ENCODE measurements around the gene CSNK1G2. TPM values are rescaled to one million over a fixed set of nuclear protein-coding genes. Genes with fewer than 3 reads are reported as not detected.

The CSNK1G2 gene
- total RNA-seq, 1 donor = 69.5 TPM

DNA sequence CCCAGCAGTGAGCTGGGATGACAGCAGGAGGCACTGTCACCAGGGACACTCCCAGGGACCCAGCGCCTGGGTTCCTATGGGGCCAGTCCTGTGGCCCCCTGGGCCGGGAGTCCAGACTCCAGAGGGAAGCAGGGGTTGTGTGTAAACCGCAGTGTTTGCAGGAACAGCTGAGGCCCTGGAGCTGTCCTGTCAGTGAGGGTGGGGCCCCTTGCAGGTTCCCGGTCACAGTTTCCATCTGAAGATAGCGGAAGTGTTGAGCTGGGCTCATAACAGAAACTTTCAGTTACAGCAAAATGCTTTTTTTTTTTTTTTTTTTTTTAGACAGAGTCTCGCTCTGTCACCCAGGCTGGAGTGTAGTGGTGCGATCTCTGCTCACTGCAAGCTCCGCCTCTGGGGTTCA is 17.7 kb upstream of the CSNK1G2 start:
- DNase-seq (ENCODE audit: low read depth) = no peak
- no peak overlapping the region for H3K4me3 ChIP-seq (ENCODE audit: low read depth, low read length)
- TF ChIP-seq, protein P1, sequence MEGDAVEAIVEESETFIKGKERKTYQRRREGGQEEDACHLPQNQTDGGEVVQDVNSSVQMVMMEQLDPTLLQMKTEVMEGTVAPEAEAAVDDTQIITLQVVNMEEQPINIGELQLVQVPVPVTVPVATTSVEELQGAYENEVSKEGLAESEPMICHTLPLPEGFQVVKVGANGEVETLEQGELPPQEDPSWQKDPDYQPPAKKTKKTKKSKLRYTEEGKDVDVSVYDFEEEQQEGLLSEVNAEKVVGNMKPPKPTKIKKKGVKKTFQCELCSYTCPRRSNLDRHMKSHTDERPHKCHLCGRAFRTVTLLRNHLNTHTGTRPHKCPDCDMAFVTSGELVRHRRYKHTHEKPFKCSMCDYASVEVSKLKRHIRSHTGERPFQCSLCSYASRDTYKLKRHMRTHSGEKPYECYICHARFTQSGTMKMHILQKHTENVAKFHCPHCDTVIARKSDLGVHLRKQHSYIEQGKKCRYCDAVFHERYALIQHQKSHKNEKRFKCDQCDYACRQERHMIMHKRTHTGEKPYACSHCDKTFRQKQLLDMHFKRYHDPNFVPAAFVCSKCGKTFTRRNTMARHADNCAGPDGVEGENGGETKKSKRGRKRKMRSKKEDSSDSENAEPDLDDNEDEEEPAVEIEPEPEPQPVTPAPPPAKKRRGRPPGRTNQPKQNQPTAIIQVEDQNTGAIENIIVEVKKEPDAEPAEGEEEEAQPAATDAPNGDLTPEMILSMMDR (IDR thresholded peaks at IDR 0.05; ENCODE audit: insufficient read depth, low read depth, low read length) = no peak

DNA sequence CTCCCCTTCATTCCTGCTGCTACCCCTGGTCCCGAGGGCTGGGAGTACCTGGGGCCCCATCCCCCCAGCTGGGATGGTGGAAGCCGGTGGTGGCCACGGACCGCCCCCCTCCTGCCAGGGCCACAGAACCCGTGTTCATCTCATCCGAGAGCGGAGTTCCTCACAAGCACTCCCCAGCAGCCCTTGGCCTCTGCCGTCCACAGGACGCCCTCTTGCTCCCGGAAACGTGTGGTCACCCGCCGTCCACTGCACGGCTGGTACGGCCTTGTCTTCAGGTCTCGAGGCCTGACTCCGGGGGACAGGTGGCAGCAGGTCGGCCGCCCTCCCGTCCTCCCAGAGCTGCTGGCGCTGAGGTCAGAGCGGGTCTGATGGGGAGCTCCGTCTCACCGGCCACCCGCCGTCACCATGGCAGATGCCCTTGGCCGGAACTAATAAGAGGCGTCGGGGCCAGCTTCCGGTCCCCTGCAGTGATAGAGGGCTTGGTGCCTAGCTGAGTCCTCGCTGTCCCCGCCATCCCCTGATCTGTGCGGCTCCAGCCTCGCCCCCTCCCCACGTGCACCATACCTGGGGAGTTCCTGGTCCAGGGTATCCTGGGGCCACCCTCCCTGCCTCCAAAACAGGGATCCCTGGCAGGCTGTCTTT is 16.5 kb upstream of the CSNK1G2 start:
- TF ChIP-seq, protein P1 (IDR thresholded peaks at IDR 0.05; ENCODE audit: insufficient read depth, low read depth, low read length) = no peak
- DNase-seq (ENCODE audit: low read depth) = no peak

DNA sequence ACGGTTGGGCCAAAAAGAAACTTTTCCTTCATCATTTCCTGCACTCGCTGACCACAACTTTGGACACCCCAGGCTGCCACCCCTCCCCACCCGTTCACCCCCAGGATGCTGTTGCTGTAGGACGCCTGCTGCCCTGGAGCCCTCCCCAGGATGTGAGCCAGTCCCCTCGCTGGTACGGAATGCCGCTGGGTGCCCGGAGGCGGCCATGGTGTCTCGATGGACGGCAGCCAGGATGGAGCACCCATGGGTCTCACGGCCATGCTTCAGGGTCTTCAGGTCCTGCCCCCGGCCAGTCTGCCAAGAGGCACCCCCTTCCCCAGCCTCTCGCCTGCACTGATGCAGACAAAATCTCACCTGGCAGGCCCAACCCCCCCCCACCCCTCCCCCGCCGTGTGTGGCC is 15.4 kb upstream of the CSNK1G2 start:
- TF ChIP-seq, protein P1 (IDR thresholded peaks at IDR 0.05; ENCODE audit: insufficient read depth, low read depth, low read length) = no peak
- no peak overlapping the region for H3K4me3 ChIP-seq (ENCODE audit: low read depth, low read length)
- DNase-seq (ENCODE audit: low read depth) = no peak

More for the DNA sequence above, 16.5 kb upstream of the CSNK1G2 start:
- no peak overlapping the region for H3K4me3 ChIP-seq (ENCODE audit: low read depth, low read length)

GRCh38 chr19:1929021-1929742 is 11.8 kb upstream of the CSNK1G2 start:
- DNase-seq (ENCODE audit: low read depth) = peak; percentile 68
- H3K4me3 ChIP-seq (ENCODE audit: low read depth, low read length) = peak overlapping the region; percentile 50
- TF ChIP-seq, protein P1 (IDR thresholded peaks at IDR 0.05; ENCODE audit: insufficient read depth, low read depth, low read length) = peak; percentile 81

- TF ChIP-seq, protein P1 (IDR thresholded peaks at IDR 0.05; ENCODE audit: insufficient read depth, low read depth, low read length) = no peak
- no peak for DNase-seq (ENCODE audit: low read depth)
- H3K4me3 ChIP-seq (ENCODE audit: low read depth, low read length) = no peak overlapping the region
These were observed 9.5 kb upstream of the CSNK1G2 start for GRCh38 chr19:1931445-1931844.

- no peak for DNase-seq (ENCODE audit: low read depth)
- no peak overlapping the region for H3K4me3 ChIP-seq (ENCODE audit: low read depth, low read length)
- TF ChIP-seq, protein P1 (IDR thresholded peaks at IDR 0.05; ENCODE audit: insufficient read depth, low read depth, low read length) = no peak
These were observed 8.6 kb upstream of the CSNK1G2 start for GRCh38 chr19:1932395-1932794.

Data from fibroblast of villous mesenchyme (primary cell).